CD8-positive, alpha-beta memory T cell (primary cell): ENCODE results near the gene HSPA13. TPM values are rescaled to one million over a fixed set of nuclear protein-coding genes. Genes with fewer than 3 reads are reported as not detected.

Source experiments
- CTCF ChIA-PET: fragments of 350-600 bp; sonication (Branson Sonifier 250); formaldehyde crosslinking; loops from one replicate; lab custom pipeline; 2021; ENCODE audit warnings: antibody characterized with exemption; lab: Charles Lee
- POLR2A ChIA-PET: fragments of 350-600 bp; sonication (Branson Sonifier 250); formaldehyde crosslinking; loops from one replicate; lab custom pipeline; 2021; ENCODE audit warnings: antibody characterized with exemption; lab: Charles Lee
- DNase-seq, 5 donors: peaks; one replicate each; pipeline versions ENCODE4 v3.0.0 to v3.0.0-alpha.2; 2020 to 2022; ENCODE audit warnings: mixed read lengths in 1 of 5
- H3K27ac ChIP-seq: one replicate; pipeline ENCODE4 v1.7.0; 2013; ENCODE audit warnings: low read depth, mild to moderate bottlenecking, low read length, moderate library complexity
- H3K27me3 ChIP-seq: 2 replicates; pipeline ENCODE4 v1.7.0; 2013; ENCODE audit warnings: low read length, mild to moderate bottlenecking; ENCODE audit not compliant: insufficient read depth, poor library complexity, severe bottlenecking
- H3K36me3 ChIP-seq: 2 replicates; pipeline ENCODE4 v1.7.0; 2013; ENCODE audit warnings: mild to moderate bottlenecking, low read length, moderate library complexity; ENCODE audit not compliant: insufficient read depth
- H3K4me1 ChIP-seq: 2 replicates; pipeline ENCODE4 v1.7.0; 2013; ENCODE audit warnings: mild to moderate bottlenecking, low read length, moderate library complexity; ENCODE audit not compliant: insufficient read depth
- H3K4me3 ChIP-seq: 2 replicates; pipeline ENCODE4 v1.7.0; 2013; ENCODE audit warnings: mild to moderate bottlenecking, low read length
- H3K9me3 ChIP-seq: 2 replicates; pipeline ENCODE4 v1.7.0; 2013; ENCODE audit warnings: mild to moderate bottlenecking, low read length
- H3K27ac Mint-ChIP-seq, 8 donors: one replicate each; pipeline ENCODE4 v1.8.0; 2020 to 2021; ENCODE audit warnings: mixed read lengths in 8 of 8, mild to moderate bottlenecking in 6 of 8, inconsistent platforms in 3 of 8, moderate library complexity in 3 of 8
- H3K27me3 Mint-ChIP-seq, 2 donors: one replicate each; pipeline ENCODE4 v1.8.0; 2020 to 2021; ENCODE audit warnings: mixed read lengths in 2 of 2, mild to moderate bottlenecking in 1 of 2, moderate library complexity in 1 of 2
- H3K36me3 Mint-ChIP-seq, 3 donors: one replicate each; pipeline ENCODE4 v1.8.0; 2020 to 2021; ENCODE audit warnings: mixed read lengths in 3 of 3, inconsistent platforms in 1 of 3, mild to moderate bottlenecking in 1 of 3
- H3K4me1 Mint-ChIP-seq, 3 donors: one replicate each; pipeline ENCODE4 v1.8.0; 2020 to 2021; ENCODE audit warnings: mixed read lengths in 3 of 3, inconsistent platforms in 1 of 3, mild to moderate bottlenecking in 1 of 3
- H3K4me3 Mint-ChIP-seq, 7 donors: one replicate each; pipeline ENCODE4 v1.8.0; 2020 to 2021; ENCODE audit warnings: mixed read lengths in 7 of 7, mild to moderate bottlenecking in 6 of 7, moderate library complexity in 4 of 7, inconsistent platforms in 2 of 7
- H3K9me3 Mint-ChIP-seq, 5 donors: one replicate each; pipeline ENCODE4 v1.8.0; 2020 to 2022; ENCODE audit warnings: mixed read lengths in 5 of 5, mild to moderate bottlenecking in 3 of 5, moderate library complexity in 2 of 5, inconsistent platforms in 1 of 5
- polyA plus RNA-seq: library from polyadenylated mRNA; unstranded; fragments of 300-500 nt; fragmentation: Illumina TruSeq; gene quantifications from one replicate; pipeline ENCODE4 v1.2.3, GENCODE V29; 2021
- total RNA-seq, 2 experiments: library from RNA; stranded (reverse); gene quantifications; one replicate each; pipeline ENCODE4 v1.2.3, GENCODE V29; 2021

Gene HSPA13
- total RNA-seq (10 to 100 TPM; 32.7 to 36.0 TPM), polyA plus RNA-seq (14.9 TPM)

DNA sequence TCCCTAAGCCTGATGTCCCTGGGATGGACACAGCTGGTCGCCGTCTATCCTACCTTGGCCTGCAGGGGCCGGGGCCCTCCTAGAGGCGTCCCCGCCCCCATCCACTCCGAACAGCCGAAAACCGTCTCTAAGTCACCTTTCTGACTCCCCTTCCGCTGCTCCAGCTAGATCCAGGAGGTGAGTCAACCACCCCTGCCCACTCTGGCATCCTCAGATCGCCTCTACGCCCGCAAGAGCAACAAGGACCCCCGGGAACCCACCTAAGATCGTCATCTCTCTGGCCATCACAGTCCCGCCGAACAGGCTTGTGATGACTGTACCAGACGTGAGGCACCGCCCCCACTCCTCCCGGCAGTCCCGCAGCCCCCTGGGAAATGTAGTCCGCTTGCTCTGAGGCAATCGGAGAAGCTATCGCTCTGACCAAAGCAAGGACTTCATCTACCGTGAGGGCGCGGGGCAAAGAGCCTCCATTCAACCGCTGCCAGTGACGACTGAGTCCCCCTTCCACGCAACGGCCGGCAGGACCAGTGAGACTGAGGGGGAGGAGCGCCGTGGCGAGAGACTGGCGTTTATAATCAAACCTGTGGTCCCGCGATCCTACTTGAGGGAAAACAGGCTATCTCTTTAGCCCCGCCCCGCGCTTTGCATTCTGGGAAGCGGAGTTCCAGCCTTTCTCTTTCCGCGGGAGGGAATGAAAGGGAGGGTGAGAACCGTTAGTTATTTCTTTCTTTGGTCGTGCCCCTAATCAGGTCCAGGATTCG lies at the start of gene HSPA13:
TSS of gene HSPA13 (minus strand) at position 312 of the 761 bp plus-strand sequence. CDS start at position 285, 27 bp downstream.
- peak within 1 kb of the TSS; percentile 95 to 100 (median 99) for H3K4me3 Mint-ChIP-seq
- peaks cover 0 to 29% (median 5%) of the 10 kb centered on the region in 3 donors for H3K36me3 Mint-ChIP-seq
- ChIA-PET POLR2A (interaction anchor here (0.6 to 1.1 kb wide), 3 partner anchors 11 to 682 kb away, joined by 4 to 9 read pairs (median 4); partner anchors contain the start of gene NRIP1), CTCF (interaction anchor here (1.1 to 2.2 kb wide), 2 partner anchors 10 to 13 kb away, joined by 3 to 10 read pairs; no protein-coding TSS in a partner anchor)
- H3K4me1 Mint-ChIP-seq = peaks cover 39 to 55% (median 53%) of the 10 kb centered on the region in 3 donors
- H3K9me3 ChIP-seq = no peaks in the 10 kb centered on the region
- H3K27me3 ChIP-seq = no peaks in the 10 kb centered on the region
- peak within 1 kb of the TSS; percentile 95 to 100 (median 100) for H3K27ac Mint-ChIP-seq
- peak within 1 kb of the TSS; percentile 97 for H3K4me3 ChIP-seq
- peak within 1 kb of the TSS; percentile 94 for H3K27ac ChIP-seq
- H3K4me1 ChIP-seq = peaks cover 35% of the 10 kb centered on the region
- H3K27me3 Mint-ChIP-seq = peaks cover 0 to 1% of the 10 kb centered on the region in 2 donors
- H3K9me3 Mint-ChIP-seq = no peaks in the 10 kb centered on the region
- H3K36me3 ChIP-seq = no peaks in the 10 kb centered on the region
- peak; percentile 96 to 99 (median 99) for DNase-seq

DNA sequence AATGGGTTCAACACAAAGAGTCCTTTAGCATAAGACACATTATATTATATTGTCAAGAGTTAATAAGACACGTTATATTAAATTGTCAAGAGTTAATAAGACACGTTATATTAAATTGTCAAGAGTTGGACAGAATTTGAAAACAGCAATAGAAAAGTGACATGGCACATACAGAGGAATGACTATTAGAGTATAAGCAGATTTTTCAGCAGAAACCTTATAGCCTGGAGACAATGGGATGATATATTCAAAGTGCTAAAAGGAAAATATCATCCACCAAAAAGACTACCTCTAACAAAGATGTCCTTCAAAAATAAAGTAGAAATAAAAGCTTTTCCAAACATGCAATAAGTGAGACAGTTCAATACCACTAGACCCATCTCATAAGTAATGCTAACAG lies 36.0 kb upstream of the HSPA13 start:
- H3K4me3 Mint-ChIP-seq = no peak overlapping the region
- POLR2A ChIA-PET = no interaction called here
- DNase-seq = no peak
- Histone ChIP-seq H3K4me1 (no peaks in the 10 kb centered on the region), H3K27me3 (no peaks in the 10 kb centered on the region), H3K27ac (no peak overlapping the region), H3K36me3 (no peaks in the 10 kb centered on the region), H3K4me3 (no peak overlapping the region), H3K9me3 (peaks cover 7% of the 10 kb centered on the region)
- H3K27ac Mint-ChIP-seq = no peak overlapping the region
- CTCF ChIA-PET = no interaction called here
- H3K9me3 Mint-ChIP-seq = peaks cover 27 to 41% (median 33%) of the 10 kb centered on the region in 5 donors
- H3K4me1 Mint-ChIP-seq = no peaks in the 10 kb centered on the region
- H3K36me3 Mint-ChIP-seq = peaks cover 0 to 12% (median 4%) of the 10 kb centered on the region in 3 donors
- peaks cover 12 to 57% of the 10 kb centered on the region in 2 donors for H3K27me3 Mint-ChIP-seq

DNA sequence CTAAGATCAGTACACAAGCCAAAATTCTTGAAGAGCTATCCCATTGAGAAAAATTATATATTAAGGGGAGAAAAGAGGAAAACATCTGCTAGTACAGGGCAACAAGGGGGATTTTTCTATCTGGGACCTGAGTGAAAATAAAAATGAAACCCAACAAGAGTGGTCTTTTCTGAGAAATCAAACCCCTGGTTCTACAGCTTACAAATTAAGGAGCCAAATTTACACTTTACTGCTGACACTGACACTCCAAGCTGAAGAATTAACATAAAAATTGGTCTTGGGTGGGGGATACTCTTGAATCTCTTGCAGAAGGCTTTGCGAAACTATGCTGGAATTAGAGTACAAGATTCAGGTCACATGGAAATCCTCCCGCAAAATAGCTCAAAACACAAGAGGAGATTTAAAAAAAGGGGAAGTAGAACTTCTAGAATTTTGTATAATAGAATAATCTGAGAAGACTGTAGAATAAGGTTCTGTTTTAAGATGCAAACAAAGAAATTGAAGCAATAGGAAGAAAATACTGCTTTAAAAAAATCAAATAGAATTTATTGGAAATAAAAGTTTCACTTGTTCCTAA lies 32.1 kb upstream of the HSPA13 start:
- H3K4me1 ChIP-seq = no peaks in the 10 kb centered on the region
- peaks cover 3% of the 10 kb centered on the region for H3K9me3 ChIP-seq
- H3K36me3 ChIP-seq = no peaks in the 10 kb centered on the region
- no peak overlapping the region for H3K27ac ChIP-seq
- H3K4me1 Mint-ChIP-seq = no peaks in the 10 kb centered on the region
- H3K9me3 Mint-ChIP-seq = peaks cover 12 to 25% (median 20%) of the 10 kb centered on the region in 5 donors
- CTCF ChIA-PET = no interaction called here
- H3K4me3 Mint-ChIP-seq = no peak overlapping the region
- peaks cover 0 to 4% (median 4%) of the 10 kb centered on the region in 3 donors for H3K36me3 Mint-ChIP-seq
- peaks cover 0 to 45% of the 10 kb centered on the region in 2 donors for H3K27me3 Mint-ChIP-seq
- no peak overlapping the region for H3K4me3 ChIP-seq
- H3K27me3 ChIP-seq = no peaks in the 10 kb centered on the region
- no peak overlapping the region for H3K27ac Mint-ChIP-seq
- no peak for DNase-seq
- POLR2A ChIA-PET = no interaction called here

- Histone ChIP-seq H3K27me3 (no peaks in the 10 kb centered on the region), H3K4me1 (no peaks in the 10 kb centered on the region), H3K4me3 (no peak overlapping the region), H3K27ac (no peak overlapping the region), H3K36me3 (no peaks in the 10 kb centered on the region), H3K9me3 (no peaks in the 10 kb centered on the region)
- DNase-seq = no peak
- peaks cover 0 to 3% (median 0%) of the 10 kb centered on the region in 5 donors for H3K9me3 Mint-ChIP-seq
- ChIA-PET CTCF (no interaction called here), POLR2A (no interaction called here)
- H3K27ac Mint-ChIP-seq = no peak overlapping the region
- H3K36me3 Mint-ChIP-seq = no peaks in the 10 kb centered on the region
- no peak overlapping the region for H3K4me3 Mint-ChIP-seq
- no peaks in the 10 kb centered on the region for H3K4me1 Mint-ChIP-seq
- H3K27me3 Mint-ChIP-seq = peaks cover 2 to 7% of the 10 kb centered on the region in 2 donors
Observed at GRCh38 chr21:14405962-14406361, 23.0 kb upstream of the HSPA13 start.

GRCh38 chr21:14405225-14405624 lies 22.3 kb upstream of the HSPA13 start:
- no peak for DNase-seq
- Mint-ChIP-seq H3K9me3 (peaks cover 0 to 3% (median 0%) of the 10 kb centered on the region in 5 donors), H3K4me1 (no peaks in the 10 kb centered on the region), H3K36me3 (no peaks in the 10 kb centered on the region), H3K27me3 (peaks cover 0 to 7% of the 10 kb centered on the region in 2 donors), H3K4me3 (no peak overlapping the region), H3K27ac (no peak overlapping the region)
- Histone ChIP-seq H3K4me1 (no peaks in the 10 kb centered on the region), H3K9me3 (no peaks in the 10 kb centered on the region), H3K27ac (no peak overlapping the region), H3K27me3 (no peaks in the 10 kb centered on the region), H3K4me3 (no peak overlapping the region), H3K36me3 (no peaks in the 10 kb centered on the region)
- POLR2A ChIA-PET = no interaction called here
- CTCF ChIA-PET = no interaction called here

DNA sequence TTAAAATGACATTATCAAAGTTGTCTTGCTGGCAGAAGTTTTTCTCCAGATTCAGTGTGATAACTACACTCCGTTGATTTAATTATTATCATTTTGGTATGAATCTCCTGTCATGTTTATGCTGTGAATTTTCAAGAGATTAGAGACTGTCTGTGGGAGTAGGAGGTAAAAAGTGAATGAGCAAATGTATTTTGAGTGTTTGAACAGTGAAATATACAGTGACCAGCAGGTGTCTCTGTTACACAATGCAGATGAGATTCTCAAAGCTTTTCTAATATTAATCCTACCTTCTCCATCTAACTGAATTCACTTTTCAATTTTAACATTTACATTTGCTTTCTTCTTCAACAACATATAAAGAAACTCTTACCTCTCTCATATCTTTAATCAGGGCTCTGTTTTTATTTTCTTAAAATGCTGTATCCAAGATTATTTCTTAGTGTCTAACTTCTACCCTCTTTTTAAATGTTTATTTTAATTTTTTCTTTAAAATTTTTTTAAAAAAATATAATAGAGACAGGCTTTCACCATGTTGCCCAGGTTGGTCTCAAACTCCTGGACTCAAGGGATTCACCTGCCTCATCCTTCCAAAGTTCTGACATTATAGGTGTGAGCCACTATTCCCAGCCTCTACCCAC lies 20.9 kb upstream of the HSPA13 start:
- Mint-ChIP-seq H3K4me1 (no peaks in the 10 kb centered on the region), H3K27me3 (peaks cover 0 to 5% of the 10 kb centered on the region in 2 donors), H3K9me3 (peaks cover 0 to 5% (median 0%) of the 10 kb centered on the region in 5 donors), H3K4me3 (no peak overlapping the region), H3K36me3 (no peaks in the 10 kb centered on the region), H3K27ac (no peak overlapping the region)
- Histone ChIP-seq H3K4me3 (no peak overlapping the region), H3K27me3 (no peaks in the 10 kb centered on the region), H3K4me1 (no peaks in the 10 kb centered on the region), H3K27ac (no peak overlapping the region), H3K36me3 (no peaks in the 10 kb centered on the region), H3K9me3 (no peaks in the 10 kb centered on the region)
- peak in 2 of 5 donors; percentile 16 to 25 for DNase-seq
- POLR2A ChIA-PET = no interaction called here
- CTCF ChIA-PET = interaction anchor here (0.5 to 1.4 kb wide), 5 partner anchors 9 to 419 kb away, joined by 3 to 7 read pairs (median 3); no protein-coding TSS in a partner anchor

DNA sequence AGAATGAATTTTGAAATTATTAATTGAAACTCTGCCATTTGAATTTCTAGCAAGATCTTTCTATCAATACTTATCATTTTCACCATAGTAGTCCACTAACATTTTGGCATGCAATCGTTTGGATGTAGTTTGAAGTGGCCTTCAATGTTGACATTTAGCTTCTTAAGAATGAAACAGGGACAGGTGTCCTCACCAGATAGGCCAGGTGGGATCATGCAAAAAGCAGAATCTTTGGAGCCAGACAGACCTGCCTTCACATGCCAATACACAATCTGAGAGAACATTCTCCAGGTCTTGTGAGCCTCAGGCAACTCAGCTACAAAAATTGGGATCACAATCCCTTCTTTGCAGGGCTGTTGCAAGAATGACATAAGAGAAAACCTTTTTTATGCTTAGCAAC lies 18.3 kb upstream of the HSPA13 start:
- peaks cover 0 to 1% of the 10 kb centered on the region in 2 donors for H3K27me3 Mint-ChIP-seq
- H3K9me3 ChIP-seq = no peaks in the 10 kb centered on the region
- no peaks in the 10 kb centered on the region for H3K4me1 Mint-ChIP-seq
- H3K36me3 ChIP-seq = no peaks in the 10 kb centered on the region
- ChIA-PET CTCF (no interaction called here), POLR2A (no interaction called here)
- no peak overlapping the region for H3K4me3 ChIP-seq
- no peak overlapping the region for H3K27ac ChIP-seq
- DNase-seq = no peak
- no peak overlapping the region for H3K27ac Mint-ChIP-seq
- no peak overlapping the region for H3K4me3 Mint-ChIP-seq
- H3K27me3 ChIP-seq = no peaks in the 10 kb centered on the region
- no peaks in the 10 kb centered on the region for H3K36me3 Mint-ChIP-seq
- no peaks in the 10 kb centered on the region for H3K4me1 ChIP-seq
- peaks cover 0 to 6% (median 0%) of the 10 kb centered on the region in 5 donors for H3K9me3 Mint-ChIP-seq
